GM20431 (cell line): ENCODE data around the gene IGF1.
"Not testable (repeated sequence)": the region's sequence is repeated elsewhere in the genome, so short reads cannot be mapped to it uniquely, and the experiment has no call there.

Source experiments
- in situ Hi-C: fragments of 300-500 bp; cut with MseI, MboI; formaldehyde crosslinking; loops from one replicate; pipeline ENCODE4 v1.15.0; 2020; ENCODE audit warnings: low sequenced_read_pairs; ENCODE audit not compliant: unreplicated experiment

The IGF1 gene

DNA sequence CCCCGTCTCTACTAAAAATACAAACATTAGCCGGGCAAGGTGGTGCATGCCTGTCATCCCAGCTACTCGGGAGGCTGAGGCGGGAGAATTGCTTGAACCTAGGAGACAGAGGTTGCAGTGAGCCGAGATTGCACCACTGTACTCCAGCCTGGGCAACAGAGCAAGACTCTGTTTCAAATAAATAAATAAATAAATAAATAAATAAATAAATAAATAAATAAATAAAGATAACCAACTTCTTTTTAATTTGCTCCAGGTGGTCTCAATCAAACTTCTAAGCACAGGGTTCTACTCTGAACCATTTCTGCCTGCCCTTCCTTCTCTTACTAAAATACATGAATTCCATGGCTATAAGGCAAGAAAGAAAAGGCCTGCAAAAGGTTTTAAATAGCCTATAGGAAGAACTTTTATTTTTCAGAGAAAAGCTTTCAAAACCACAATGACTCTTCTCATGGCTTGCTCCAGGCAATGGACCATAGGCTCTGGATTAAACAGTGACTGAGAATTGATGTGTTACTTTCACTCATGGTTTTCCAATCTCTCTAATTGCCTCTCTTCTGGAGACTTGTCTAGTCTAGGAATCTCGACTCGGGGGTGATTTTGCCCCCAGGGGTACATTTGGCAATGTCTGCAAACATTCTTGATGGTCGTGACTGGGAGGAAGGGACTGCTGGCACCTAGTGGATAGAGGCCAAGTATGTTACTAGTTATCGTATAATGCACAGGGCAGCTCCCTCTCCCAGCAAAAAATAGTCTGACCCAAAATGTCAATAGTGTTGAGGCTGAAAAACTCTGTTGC, 14.4 kb downstream of the IGF1 start:
- in situ Hi-C loops = no loop called here

- in situ Hi-C loops = no loop called here
These were observed 16.6 kb downstream of the IGF1 start for GRCh38 chr12:102463659-102464249.

DNA sequence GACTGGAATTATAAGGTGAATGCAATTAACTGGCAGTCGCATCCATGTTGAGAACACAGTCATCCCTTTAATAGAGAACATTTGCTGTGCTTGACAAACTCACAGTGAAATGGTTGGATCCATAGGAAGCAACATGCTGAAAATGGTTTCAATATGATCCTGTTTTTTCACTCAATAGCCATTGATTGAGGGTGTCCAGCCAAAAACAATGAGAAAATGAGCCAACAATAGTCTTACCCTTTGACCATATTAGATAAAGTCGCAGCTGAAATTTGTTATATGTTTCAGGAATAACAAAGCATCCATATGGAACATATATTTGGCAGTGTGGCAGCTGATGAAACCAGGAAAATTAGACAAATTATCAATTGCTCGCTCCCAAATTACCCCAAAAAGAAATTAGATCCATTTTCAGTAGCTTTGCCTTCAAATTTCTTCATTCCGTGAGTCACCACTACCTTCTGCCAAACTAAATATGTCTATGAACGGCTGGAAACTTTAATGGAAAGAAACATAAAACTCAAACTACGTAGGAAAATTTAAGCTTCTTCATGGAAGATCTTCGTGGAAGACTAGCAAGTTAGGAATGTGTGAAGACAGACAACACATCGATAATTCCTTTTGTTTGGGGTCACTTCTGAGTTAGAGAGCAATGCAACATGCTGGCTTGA, 17.4 kb downstream of the IGF1 start:
- in situ Hi-C loops = no loop called here

DNA sequence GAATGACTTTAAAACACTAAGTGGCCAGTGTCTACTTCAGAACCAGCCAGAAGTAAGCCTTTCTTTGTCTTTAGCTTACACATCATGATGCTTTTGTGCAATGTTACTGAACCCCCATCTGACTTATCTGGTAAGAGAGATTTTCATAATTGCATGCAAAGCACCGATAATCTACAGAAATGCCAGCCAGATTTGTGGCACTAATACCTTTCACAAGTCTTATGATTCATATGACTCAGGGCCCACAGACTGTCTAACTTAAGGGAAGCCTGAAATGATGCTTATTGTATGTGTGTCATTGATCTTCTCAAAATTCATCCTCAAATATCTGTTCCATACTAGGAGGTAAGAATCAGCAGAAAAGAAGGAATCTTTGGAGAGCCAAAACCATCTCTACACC, 18.0 kb downstream of the IGF1 start:
- in situ Hi-C loops = no loop called here

DNA sequence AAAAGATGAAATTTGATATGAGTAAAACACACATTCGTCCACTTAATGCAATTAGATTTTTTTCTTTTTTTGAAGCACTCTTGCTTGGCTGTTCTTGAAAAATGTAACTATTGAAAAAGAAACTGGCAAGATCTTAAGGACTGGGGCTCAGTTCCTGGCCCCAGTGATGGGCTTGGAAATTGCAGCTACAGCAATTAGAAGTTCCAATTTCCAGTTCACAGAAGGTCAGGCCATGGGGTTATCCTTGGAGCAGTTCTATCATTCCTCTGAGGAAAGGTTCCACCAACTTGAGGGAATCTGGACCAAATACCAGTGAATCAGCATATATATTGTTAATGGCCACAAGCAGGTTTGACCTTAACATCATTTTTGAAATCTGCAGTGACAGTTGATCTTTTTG, 18.9 kb downstream of the IGF1 start:
- in situ Hi-C loops = no loop called here

GRCh38 chr12:102459314-102459713, 21.0 kb downstream of the IGF1 start:
- in situ Hi-C loops = no loop called here

DNA sequence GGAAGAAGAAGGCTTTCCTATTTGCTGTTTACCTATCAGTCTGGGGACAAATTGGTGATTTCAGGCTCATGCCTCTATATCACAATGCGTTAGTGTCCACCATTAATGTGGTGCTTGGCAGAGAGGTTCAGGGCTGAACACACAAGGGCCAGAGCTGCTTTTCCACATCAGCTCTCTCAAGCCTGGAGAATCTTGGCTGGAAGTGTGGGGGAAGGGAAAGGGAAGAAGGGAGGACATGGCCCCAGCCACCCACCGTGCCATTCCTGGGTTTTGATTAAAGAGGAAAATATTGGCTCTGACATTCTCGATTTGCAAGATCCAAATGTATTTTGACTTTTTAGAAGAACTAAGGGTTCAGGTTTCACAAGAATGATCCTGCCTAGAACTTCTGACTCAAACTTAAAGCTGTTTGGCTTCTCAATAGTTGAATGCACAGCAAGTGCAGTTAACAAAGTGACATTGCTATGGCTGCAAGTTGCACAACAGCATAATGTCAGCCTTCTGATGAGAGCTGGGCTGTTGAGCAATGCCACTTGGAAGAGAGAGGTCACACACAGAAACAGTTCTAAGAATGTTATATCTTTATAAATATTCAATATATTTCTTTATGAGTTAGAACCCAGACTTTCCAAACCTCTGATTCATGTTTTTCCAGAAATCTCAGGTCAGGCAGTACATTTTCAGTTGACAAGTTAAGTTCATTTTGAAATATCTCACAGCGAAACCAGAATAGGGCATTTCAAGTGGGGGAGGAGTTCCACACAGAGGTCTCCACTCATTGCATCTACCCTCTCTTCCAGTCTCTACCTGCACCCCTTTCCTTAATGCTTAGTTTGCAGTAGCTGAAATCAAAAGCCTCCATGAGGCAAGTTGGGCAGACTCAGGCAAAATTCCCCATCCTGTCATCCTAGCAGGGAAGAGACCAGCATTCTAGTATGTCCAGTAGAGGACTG, 25.3 kb downstream of the IGF1 start:
- in situ Hi-C loops = no loop called here

GRCh38 chr12:102454330-102454729, 26.0 kb downstream of the IGF1 start:
- in situ Hi-C loops = no loop called here

DNA sequence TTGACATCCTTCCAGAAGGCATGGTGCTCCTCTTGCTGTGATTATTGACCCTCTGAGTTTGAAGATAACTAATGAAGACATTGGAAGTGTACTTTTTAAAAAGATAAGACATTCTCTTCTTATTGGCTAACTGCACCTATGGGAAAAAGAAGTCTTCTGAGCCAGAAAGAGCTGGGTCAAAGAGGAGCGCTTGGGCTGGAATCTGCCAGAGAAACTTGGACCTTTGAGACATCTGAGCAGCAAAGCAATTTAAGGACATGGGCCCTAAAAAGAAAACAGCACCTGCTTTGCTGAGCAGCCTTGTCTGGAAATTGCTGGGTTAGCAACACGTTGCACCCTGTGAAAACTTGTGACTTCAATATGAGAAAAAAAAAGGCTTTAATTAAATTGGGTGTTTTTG, 27.8 kb downstream of the IGF1 start:
- in situ Hi-C loops = no loop called here

- in situ Hi-C loops = not testable (repeated sequence)
These were observed 31.3 kb downstream of the IGF1 start for GRCh38 chr12:102449018-102449417.

- in situ Hi-C loops = not testable (repeated sequence)
These were observed 32.9 kb downstream of the IGF1 start for GRCh38 chr12:102447426-102447825.

DNA sequence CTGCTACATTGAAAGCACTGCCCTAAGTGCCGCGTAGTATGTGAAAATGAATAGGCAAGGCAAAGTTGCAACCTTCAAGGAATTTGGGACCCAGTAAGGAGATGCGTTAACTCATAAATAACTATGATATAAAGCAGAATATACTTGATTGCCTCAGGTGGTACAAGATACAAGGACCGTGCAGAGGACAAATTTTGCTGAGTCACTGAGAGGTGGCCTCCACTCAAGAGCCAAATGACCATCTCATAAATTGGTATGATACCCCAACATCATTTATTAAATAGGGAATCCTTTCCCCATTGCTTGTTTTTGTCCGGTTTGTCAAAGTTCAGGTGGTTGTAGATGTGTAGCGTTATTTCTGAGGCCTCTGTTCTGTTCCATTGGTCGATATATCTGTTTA, 35.7 kb downstream of the IGF1 start:
- in situ Hi-C loops = no loop called here

DNA sequence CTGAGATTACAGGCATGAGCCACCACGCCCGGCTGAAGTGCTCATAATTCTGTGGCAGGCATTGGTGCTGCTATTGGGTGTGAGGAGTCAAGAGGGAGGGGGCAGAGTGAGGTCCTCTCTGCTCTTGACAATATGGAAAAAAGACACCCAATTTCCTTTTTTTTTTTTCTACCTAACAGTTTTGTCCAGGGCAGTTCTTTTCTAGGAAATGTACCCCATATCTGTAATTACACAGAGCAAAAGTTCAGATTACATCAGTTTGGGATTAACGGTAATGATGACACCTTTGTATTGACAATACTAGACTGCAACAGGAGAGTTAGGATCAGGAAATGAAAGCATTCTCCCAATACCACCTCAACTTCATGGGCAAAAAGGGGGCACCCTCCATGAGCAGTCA, 36.3 kb downstream of the IGF1 start:
- in situ Hi-C loops = no loop called here

DNA sequence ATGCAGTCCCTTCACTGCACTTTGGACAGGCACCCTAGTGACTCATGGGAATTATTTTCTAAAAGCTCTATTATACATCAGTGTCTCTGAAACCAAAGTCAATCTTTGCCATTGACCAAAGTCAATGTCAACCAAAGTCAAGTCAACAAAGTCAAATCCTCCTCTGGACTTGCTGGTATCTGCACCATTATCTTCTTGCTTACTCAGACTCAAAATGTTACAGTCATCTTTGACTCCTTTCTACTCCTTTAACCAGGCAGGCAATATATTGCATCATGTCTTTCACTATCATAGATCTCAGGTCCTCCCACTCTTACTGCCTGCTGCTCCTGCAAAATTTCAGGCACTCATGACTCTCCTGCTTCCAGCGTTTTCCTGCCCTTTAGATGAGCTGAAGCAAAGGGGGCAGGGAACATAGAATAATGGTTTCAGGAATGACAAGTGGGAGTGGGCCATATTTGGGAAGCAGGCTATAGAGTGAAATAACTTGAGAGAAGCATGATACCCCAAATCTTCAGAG, 39.2 kb downstream of the IGF1 start:
- in situ Hi-C loops = no loop called here

DNA sequence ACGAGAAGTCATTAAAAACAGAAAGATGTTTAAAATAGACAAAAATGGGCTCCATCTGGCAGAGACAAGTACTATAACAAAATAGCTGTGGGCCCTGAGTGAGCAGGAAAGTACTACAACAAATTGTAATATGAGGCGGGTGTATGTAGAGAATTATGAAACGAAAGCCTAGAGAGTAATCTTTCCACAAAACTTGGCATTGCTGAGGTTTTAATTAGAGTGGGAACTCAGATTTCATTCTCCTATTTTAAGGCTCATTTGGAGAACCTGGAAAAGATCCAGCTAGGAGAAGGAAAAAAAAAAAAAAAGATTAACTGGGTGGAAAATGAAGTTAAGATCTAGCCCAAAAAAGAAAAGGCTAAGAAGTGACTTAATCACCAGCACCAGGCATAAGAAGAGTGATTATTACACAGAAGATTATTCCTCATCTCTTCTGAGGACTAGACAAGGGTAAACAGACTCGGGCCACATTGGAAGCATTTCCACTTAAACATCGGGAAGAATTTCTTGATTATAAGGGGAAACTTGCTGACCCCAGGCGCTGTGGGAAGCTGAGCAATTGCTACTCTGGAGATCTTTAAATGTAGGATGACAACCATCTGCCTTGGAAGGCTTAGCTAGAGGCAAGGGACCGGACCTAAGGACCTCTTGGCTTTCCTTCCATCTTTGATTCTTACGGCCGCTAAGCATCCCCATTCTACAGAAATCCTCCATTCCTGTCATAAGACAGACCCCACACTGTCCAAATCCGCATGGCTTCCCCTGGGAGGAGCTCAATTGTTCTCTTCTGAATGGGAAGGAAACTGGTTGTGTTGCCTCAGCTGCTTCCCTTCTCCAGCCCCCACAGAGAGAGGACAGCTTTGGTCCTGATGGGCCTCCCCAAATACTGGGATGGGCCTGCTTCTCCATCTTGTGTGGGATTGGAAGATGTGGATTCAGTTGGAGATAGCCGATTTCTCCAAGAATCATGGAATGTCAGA, 40.6 kb downstream of the IGF1 start:
- in situ Hi-C loops = no loop called here

DNA sequence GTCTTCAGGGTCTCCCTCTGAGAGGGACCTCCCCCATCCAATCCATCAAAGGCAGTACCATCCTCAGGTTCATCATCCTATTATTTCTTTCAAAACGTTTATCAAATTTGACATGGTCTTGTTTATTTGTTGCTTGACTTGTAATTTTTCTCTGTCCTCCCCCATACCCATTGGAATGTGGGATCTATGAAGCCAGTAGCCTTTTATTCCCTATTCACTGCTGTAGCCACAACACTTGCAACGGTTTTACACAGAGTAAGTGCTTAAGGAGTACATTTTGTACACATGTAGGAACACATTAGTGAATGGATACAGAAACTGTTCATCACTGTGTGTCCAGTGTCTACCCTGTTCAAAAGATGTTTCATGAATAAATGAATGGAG, 41.5 kb downstream of the IGF1 start:
- in situ Hi-C loops = no loop called here

- in situ Hi-C loops = no loop called here
These were observed 42.1 kb downstream of the IGF1 start for GRCh38 chr12:102438047-102438826.

DNA sequence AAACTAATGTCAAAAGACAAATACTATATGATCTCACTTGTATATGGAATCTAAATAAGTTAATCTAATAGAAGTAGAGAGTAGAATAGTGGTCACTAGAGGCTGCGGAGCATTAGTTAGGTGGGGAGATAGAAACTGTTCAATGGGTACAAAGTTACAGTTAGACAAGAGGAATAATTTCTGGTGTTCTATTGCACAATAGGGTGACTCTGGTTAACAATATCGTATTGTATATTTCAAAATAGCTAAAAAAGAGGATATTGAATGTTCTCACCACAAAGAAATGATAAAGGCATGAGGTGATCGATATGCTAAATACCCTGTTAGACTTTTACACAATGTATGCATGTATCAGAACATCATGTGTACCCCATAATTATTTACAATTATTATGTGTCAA, 42.9 kb downstream of the IGF1 start:
- in situ Hi-C loops = no loop called here
